Fibroblast of peridontal ligament (primary cell): ENCODE data around the gene FYB1.

Source experiments
- DNase-seq: peaks from one replicate; pipeline ENCODE4 v3.0.0-alpha.2; 2010; ENCODE audit errors: extremely low read depth

The FYB1 gene

GRCh38 chr5:39203951-39204350 lies 15.4 kb downstream of the FYB1 start:
- DNase-seq, result no peak

GRCh38 chr5:39203275-39203922 lies 16.0 kb downstream of the FYB1 start:
- no peak for DNase-seq

- no peak for DNase-seq
Measured at GRCh38 chr5:39202597-39203274, 16.6 kb downstream of the FYB1 start.

- no peak for DNase-seq
Measured at GRCh38 chr5:39201781-39202596, 17.4 kb downstream of the FYB1 start.

GRCh38 chr5:39201160-39201780 lies 18.1 kb downstream of the FYB1 start:
- no peak for DNase-seq

- no peak for DNase-seq
Measured at GRCh38 chr5:39200081-39200480, 19.3 kb downstream of the FYB1 start.

GRCh38 chr5:39199335-39199734 lies 20.0 kb downstream of the FYB1 start:
- no peak for DNase-seq

GRCh38 chr5:39198127-39198526 lies 21.2 kb downstream of the FYB1 start:
- no peak for DNase-seq

GRCh38 chr5:39197556-39197955 lies 21.8 kb downstream of the FYB1 start:
- no peak for DNase-seq

- DNase-seq, result no peak
Measured at GRCh38 chr5:39195198-39195826, 24.1 kb downstream of the FYB1 start.

GRCh38 chr5:39194466-39195136 lies 24.8 kb downstream of the FYB1 start:
- peak; percentile 91 for DNase-seq

GRCh38 chr5:39193553-39194465 lies 25.6 kb downstream of the FYB1 start:
- no peak for DNase-seq

- no peak for DNase-seq
Measured at GRCh38 chr5:39192450-39193160, 26.8 kb downstream of the FYB1 start.

- no peak for DNase-seq
Measured at GRCh38 chr5:39191216-39191615, 28.1 kb downstream of the FYB1 start.

- DNase-seq, result no peak
Measured at GRCh38 chr5:39190311-39191102, 28.9 kb downstream of the FYB1 start.

GRCh38 chr5:39189292-39189955 lies 29.9 kb downstream of the FYB1 start:
- no peak for DNase-seq

- DNase-seq, result no peak
Measured at GRCh38 chr5:39187831-39188731, 31.3 kb downstream of the FYB1 start.
